IMR-90 (cell line): Measurements from ENCODE around the gene NKD1. TPM values are rescaled to one million over a fixed set of nuclear protein-coding genes. Genes with fewer than 3 reads are reported as not detected.

Source experiments
- ATAC-seq: fragments of 200-7000 bp; cut with Tn5 transposase; 2 replicates; pipeline ENCODE4 v1.9.1; 2020; ENCODE audit warnings: low read depth, mild to moderate bottlenecking, moderate library complexity
- BruUV-seq: library from RNA; stranded (reverse); fragments of 400-500 nt; replicated peaks from 2 replicates; lab custom pipeline; 2021; lab: Mats Ljungman, UMichigan
- CTCF ChIA-PET: fragments of 300-600 bp; formaldehyde crosslinking; extraction: SDS; loops from one replicate; lab custom pipeline; 2021; ENCODE audit warnings: antibody characterized with exemption; lab: Yijun Ruan, JAX
- POLR2A ChIA-PET: fragments of 300-600 bp; sonication (Branson Sonifier 250); formaldehyde crosslinking; loops from one replicate; lab custom pipeline; 2022; ENCODE audit warnings: antibody characterized with exemption; ENCODE audit not compliant: unreplicated experiment; lab: Charles Lee
- DNase-seq: peaks from one replicate; pipeline ENCODE4 v3.0.0; 2013
- H2AFZ ChIP-seq: replicated peaks from 2 replicates; pipeline ENCODE3; 2013; ENCODE audit warnings: low read length, mild to moderate bottlenecking; ENCODE audit not compliant: poor library complexity
- H2AK5ac ChIP-seq: 2 replicates; pipeline ENCODE4 v1.6.1; 2013; ENCODE audit warnings: low read depth, low read length, inconsistent platforms
- H2AK9ac ChIP-seq: replicated peaks from 2 replicates; pipeline ENCODE3; 2013; ENCODE audit warnings: mild to moderate bottlenecking, low read depth, low read length, moderate library complexity; ENCODE audit not compliant: poor library complexity
- H2BK120ac ChIP-seq: 2 replicates; pipeline ENCODE4 v1.6.1; 2013; ENCODE audit warnings: low read depth, low read length, inconsistent platforms
- H2BK15ac ChIP-seq: 3 replicates; pipeline ENCODE4 v1.6.1; 2013; ENCODE audit warnings: low read depth, low read length, inconsistent platforms
- H2BK20ac ChIP-seq: 2 replicates; pipeline ENCODE4 v1.6.1; 2013; ENCODE audit warnings: low read depth, mild to moderate bottlenecking, inconsistent platforms, low read length, moderate library complexity
- H2BK5ac ChIP-seq: 2 replicates; pipeline ENCODE4 v1.6.1; 2013; ENCODE audit warnings: mild to moderate bottlenecking, low read depth, low read length, inconsistent platforms; ENCODE audit not compliant: poor library complexity, severe bottlenecking
- H3K14ac ChIP-seq: replicated peaks from 2 replicates; pipeline ENCODE4 v1.6.1; 2013; ENCODE audit warnings: low read depth, low read length, inconsistent platforms
- H3K18ac ChIP-seq: 2 replicates; pipeline ENCODE4 v1.6.1; 2013; ENCODE audit warnings: low read depth, low read length, control low read depth
- H3K23ac ChIP-seq: 2 replicates; pipeline ENCODE4 v1.6.1; 2013; ENCODE audit warnings: low read depth, low read length, inconsistent platforms
- H3K27ac ChIP-seq: 2 replicates; pipeline ENCODE4 v1.5.1; 2013; ENCODE audit warnings: mild to moderate bottlenecking, control low read depth, low read length; ENCODE audit not compliant: insufficient read depth
- H3K27me3 ChIP-seq: 2 replicates; pipeline ENCODE4 v1.6.1; 2013; ENCODE audit warnings: low read length; ENCODE audit not compliant: control insufficient read depth, insufficient read depth
- H3K36me3 ChIP-seq: 2 replicates; pipeline ENCODE4 v1.6.1; 2013; ENCODE audit warnings: low read length, mixed read lengths; ENCODE audit not compliant: control insufficient read depth, insufficient read depth
- H3K4ac ChIP-seq: 2 replicates; pipeline ENCODE4 v1.6.1; 2013; ENCODE audit warnings: low read depth, low read length, inconsistent platforms
- H3K4me1 ChIP-seq: 2 replicates; pipeline ENCODE4 v1.6.1; 2013; ENCODE audit warnings: low read length, mixed read lengths; ENCODE audit not compliant: control insufficient read depth, insufficient read depth
- H3K4me2 ChIP-seq: 2 replicates; pipeline ENCODE4 v1.6.1; 2013; ENCODE audit warnings: low read depth, mild to moderate bottlenecking, control low read depth, low read length, moderate library complexity
- H3K4me3 ChIP-seq: 2 replicates; pipeline ENCODE4 v1.5.1; 2013; ENCODE audit warnings: low read depth, mild to moderate bottlenecking, control low read depth, low read length, moderate library complexity; ENCODE audit not compliant: insufficient read depth
- H3K56ac ChIP-seq: 2 replicates; pipeline ENCODE4 v1.6.1; 2013; ENCODE audit warnings: low read length, inconsistent platforms; ENCODE audit not compliant: insufficient read depth; ENCODE audit errors: extremely low read depth
- H3K79me1 ChIP-seq, 2 experiments: 2 replicates each; pipeline ENCODE4 v1.6.1; 2013; ENCODE audit warnings: low read length in 2 of 2, inconsistent platforms in 1 of 2, low read depth in 1 of 2
- H3K9ac ChIP-seq: 2 replicates; pipeline ENCODE4 v1.6.1; 2013; ENCODE audit warnings: low read depth, low read length, control low read depth
- H3K9me1 ChIP-seq: 2 replicates; pipeline ENCODE4 v1.6.1; 2013; ENCODE audit warnings: low read length, inconsistent platforms; ENCODE audit not compliant: insufficient read depth
- H3K9me3 ChIP-seq: 2 replicates; pipeline ENCODE4 v1.6.1; 2013; ENCODE audit warnings: low read length; ENCODE audit not compliant: control insufficient read depth, insufficient read depth
- H4K20me1 ChIP-seq: 2 replicates; pipeline ENCODE4 v1.6.1; 2013; ENCODE audit warnings: low read length, inconsistent platforms; ENCODE audit not compliant: insufficient read depth
- H4K5ac ChIP-seq: 2 replicates; pipeline ENCODE4 v1.6.1; 2013; ENCODE audit warnings: mild to moderate bottlenecking, low read depth, low read length, control low read depth
- H4K8ac ChIP-seq, 2 experiments: 2 replicates each; pipeline ENCODE4 v1.6.1; 2013; ENCODE audit warnings: low read depth in 2 of 2, low read length in 2 of 2, control low read depth in 1 of 2, inconsistent platforms in 1 of 2
- H4K91ac ChIP-seq: 2 replicates; pipeline ENCODE4 v1.6.1; 2013; ENCODE audit warnings: low read depth, low read length, inconsistent platforms; ENCODE audit not compliant: insufficient read depth
- BHLHE40 ChIP-seq: fragments of 150-350 bp; IDR thresholded peaks from 2 replicates; pipeline ENCODE4 v1.6.1; 2016; ENCODE audit warnings: mild to moderate bottlenecking, low read depth, low read length
- CTCF ChIP-seq: conservative IDR thresholded peaks from 2 replicates; pipeline ENCODE4 v1.5.1; 2012; ENCODE audit warnings: mild to moderate bottlenecking, low read depth, low read length, improper control_type of control experiment
- FOS ChIP-seq: fragments of 150-350 bp; IDR thresholded peaks from 2 replicates; pipeline ENCODE4 v1.6.1; 2016; ENCODE audit warnings: low read depth, low read length
- MAFK ChIP-seq: IDR thresholded peaks from 2 replicates; pipeline ENCODE4 v1.6.1; 2012; ENCODE audit warnings: low read depth, low read length, improper control_type of control experiment
- NFE2L2 ChIP-seq: fragments of 150-350 bp; IDR thresholded peaks from 2 replicates; pipeline ENCODE4 v1.6.1; 2016; ENCODE audit warnings: low read depth, mild to moderate bottlenecking, low read length
- POLR2A ChIP-seq: IDR thresholded peaks from 2 replicates; pipeline ENCODE4 v1.6.1; 2012; ENCODE audit warnings: mild to moderate bottlenecking, low read depth, low read length
- RAD21 ChIP-seq: IDR thresholded peaks from 2 replicates; pipeline ENCODE4 v1.6.1; 2012; ENCODE audit warnings: low read length, improper control_type of control experiment
- USF2 ChIP-seq: fragments of 150-350 bp; IDR thresholded peaks from 2 replicates; pipeline ENCODE4 v1.6.1; 2017; ENCODE audit warnings: mild to moderate bottlenecking, antibody characterized with exemption, low read length, low read depth
- WGBS, 2 experiments: methylation state at CpG; one replicate each; pipeline versions ENCODE4 v1.1.5 to v1.1.7; 2013; ENCODE audit warnings: missing lambda C conversion rate in 2 of 2; ENCODE audit not compliant: insufficient read length in 1 of 2; ENCODE audit errors: extremely low coverage in 2 of 2; 5-methylcytosine and 5-hydroxymethylcytosine counted together
- dilution Hi-C: fragments of 300-500 bp; cut with HindIII; formaldehyde crosslinking; loops from one replicate; pipeline ENCODE4 v1.14.3; 2018; ENCODE audit warnings: low sequenced_read_pairs; ENCODE audit not compliant: unreplicated experiment
- in situ Hi-C: fragments of 300-500 bp; cut with MboI; formaldehyde crosslinking; loops from 3 replicates; pipeline ENCODE4 v1.14.3; 2019; ENCODE audit warnings: low sequenced_read_pairs, inconsistent platforms, mixed read lengths
- intact Hi-C: fragments of 100-400 bp; cut with micrococcal nuclease; formaldehyde crosslinking; loops from 2 replicates; pipeline ENCODE4 v1.10.0; 2022
- polyA plus RNA-seq, 3 experiments: library from polyadenylated mRNA; depleted of rRNA; stranded (reverse); fragments of >200 nt; gene quantifications; 2 replicates each; pipeline ENCODE4 v1.2.3, GENCODE V29; 2012; ENCODE audit warnings: low replicate concordance in 1 of 3
- total RNA-seq: library from RNA; depleted of rRNA; stranded (reverse); fragments of >200 nt; gene quantifications from 2 replicates; pipeline ENCODE4 v1.2.3, GENCODE V29; 2012

Gene NKD1
- total and polyA plus RNA-seq, 2 of the 4 experiments (the other 2 are of a cell fraction) = not detected

DNA sequence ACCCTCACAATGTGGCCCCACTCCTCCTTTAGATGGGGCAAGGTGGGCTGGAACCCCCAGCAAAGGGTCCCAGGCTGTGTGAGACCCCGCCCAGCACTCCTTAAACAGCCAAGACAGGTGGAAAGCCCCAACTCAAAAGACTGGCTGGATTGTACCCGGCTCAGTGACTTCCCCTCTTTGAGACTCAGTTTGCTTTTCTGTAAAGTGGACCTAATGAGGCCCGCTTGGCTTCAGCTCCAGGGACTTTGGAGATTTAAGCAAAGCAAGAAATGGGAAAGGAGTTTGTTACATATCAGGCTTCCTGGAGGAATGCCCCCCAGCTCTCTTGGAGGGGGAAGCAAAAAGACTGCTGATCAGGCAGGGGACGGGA, 93.6 kb downstream of the NKD1 start:
- Histone ChIP-seq H2AK9ac (no peak overlapping the region), H3K36me3 (no peaks in the 10 kb centered on the region), H3K18ac (no peak overlapping the region), H3K9ac (no peak overlapping the region), H3K9me1 (no peaks in the 10 kb centered on the region), H3K4ac (no peak overlapping the region), H3K4me2 (no peak overlapping the region), H4K20me1 (no peaks in the 10 kb centered on the region), H2AFZ (no peak overlapping the region), H3K27ac (no peak overlapping the region), H3K9me3 (no peaks in the 10 kb centered on the region), H3K27me3 (peaks cover 18% of the 10 kb centered on the region), H4K5ac (no peak overlapping the region), H3K4me1 (no peaks in the 10 kb centered on the region), H3K56ac (no peak overlapping the region), H4K8ac (no peak overlapping the region), H2BK15ac (no peak overlapping the region), H2BK20ac (no peak overlapping the region), H2BK5ac (no peak overlapping the region), H3K79me1 (no peaks in the 10 kb centered on the region), H3K23ac (no peak overlapping the region), H3K4me3 (no peak overlapping the region), H2BK120ac (no peak overlapping the region), H2AK5ac (no peak overlapping the region), H3K14ac (no peak overlapping the region), H4K91ac (no peak overlapping the region)
- intact Hi-C loops = no loop called here
- ATAC-seq (no peak), DNase-seq (no peak)
- ChIA-PET POLR2A (no interaction called here), CTCF (no interaction called here)
- in situ Hi-C loops = no loop called here
- dilution Hi-C loops = no loop called here
- TF ChIP-seq POLR2A (no peak), USF2 (no peak), MAFK (no peak), CTCF (no peak), FOS (no peak), RAD21 (no peak), NFE2L2 (no peak), BHLHE40 (no peak)
- no TSS peak for BruUV-seq
- WGBS, 2 experiments = 80% methylated on average over 1 of the region's 4 CpGs; no CpG with 5 or more reads in 1 of the 2 experiments
